ENCODE data around the gene PRKCE.

DNA sequence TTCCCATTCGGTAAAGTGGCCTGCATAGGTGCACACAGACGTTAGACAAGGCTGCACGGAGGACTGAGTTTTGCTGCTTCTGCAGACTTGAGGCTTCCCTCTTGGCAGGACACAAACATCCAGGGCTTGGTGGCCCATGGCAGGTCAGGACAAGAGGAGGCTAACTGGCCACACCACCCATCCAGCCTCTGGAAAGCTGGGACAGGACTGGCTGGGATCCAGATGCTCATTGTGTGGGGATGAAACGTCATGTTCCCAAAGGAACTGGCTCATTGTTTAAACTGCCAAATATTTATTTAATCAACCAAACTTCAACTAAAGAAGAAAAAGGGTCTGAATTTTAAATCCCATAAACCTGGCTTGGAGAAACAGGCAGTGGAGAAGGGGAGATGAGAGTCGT, 406.7 kb downstream of the PRKCE start:
- TF ChIP-seq, protein P1, sequence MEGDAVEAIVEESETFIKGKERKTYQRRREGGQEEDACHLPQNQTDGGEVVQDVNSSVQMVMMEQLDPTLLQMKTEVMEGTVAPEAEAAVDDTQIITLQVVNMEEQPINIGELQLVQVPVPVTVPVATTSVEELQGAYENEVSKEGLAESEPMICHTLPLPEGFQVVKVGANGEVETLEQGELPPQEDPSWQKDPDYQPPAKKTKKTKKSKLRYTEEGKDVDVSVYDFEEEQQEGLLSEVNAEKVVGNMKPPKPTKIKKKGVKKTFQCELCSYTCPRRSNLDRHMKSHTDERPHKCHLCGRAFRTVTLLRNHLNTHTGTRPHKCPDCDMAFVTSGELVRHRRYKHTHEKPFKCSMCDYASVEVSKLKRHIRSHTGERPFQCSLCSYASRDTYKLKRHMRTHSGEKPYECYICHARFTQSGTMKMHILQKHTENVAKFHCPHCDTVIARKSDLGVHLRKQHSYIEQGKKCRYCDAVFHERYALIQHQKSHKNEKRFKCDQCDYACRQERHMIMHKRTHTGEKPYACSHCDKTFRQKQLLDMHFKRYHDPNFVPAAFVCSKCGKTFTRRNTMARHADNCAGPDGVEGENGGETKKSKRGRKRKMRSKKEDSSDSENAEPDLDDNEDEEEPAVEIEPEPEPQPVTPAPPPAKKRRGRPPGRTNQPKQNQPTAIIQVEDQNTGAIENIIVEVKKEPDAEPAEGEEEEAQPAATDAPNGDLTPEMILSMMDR (IDR thresholded peaks at IDR 0.05): no peak
- TF ChIP-seq POLR2AphosphoS5 (IDR thresholded peaks at IDR 0.05): no peak

All from sigmoid colon (tissue), 4 donors.